ENCODE data around the gene OR1D5. TPM values are rescaled to one million over a fixed set of nuclear protein-coding genes. Genes with fewer than 3 reads are reported as not detected.

OR1D5 gene
- total RNA-seq, 2 experiments from 2014 or later = not detected

GRCh38 chr17:3030096-3030495, 33.3 kb downstream of the OR1D5 start:
- ATAC-seq (no peak), DNase-seq (no peak)
- H3K9me3 Mint-ChIP-seq (ENCODE audit: insufficient read depth) = no peaks in the 10 kb centered on the region
- no peak overlapping the region for H3K27ac Mint-ChIP-seq
- H3K4me3 Mint-ChIP-seq = no peak overlapping the region
- H3K4me1 Mint-ChIP-seq (ENCODE audit: low read depth) = no peaks in the 10 kb centered on the region
- H3K36me3 Mint-ChIP-seq (ENCODE audit: low read depth) = no peaks in the 10 kb centered on the region
- ChIA-PET POLR2A (interaction anchor here (0.6 kb wide), 1 partner anchor 1112 kb away, joined by 3 read pairs; the partner anchor contains the start of gene ZZEF1), CTCF (interaction anchor here (0.7 kb wide), 1 partner anchor 13 kb away, joined by 4 read pairs; no protein-coding TSS in a partner anchor)
- H3K27me3 Mint-ChIP-seq (ENCODE audit: low read depth) = no peaks in the 10 kb centered on the region

DNA sequence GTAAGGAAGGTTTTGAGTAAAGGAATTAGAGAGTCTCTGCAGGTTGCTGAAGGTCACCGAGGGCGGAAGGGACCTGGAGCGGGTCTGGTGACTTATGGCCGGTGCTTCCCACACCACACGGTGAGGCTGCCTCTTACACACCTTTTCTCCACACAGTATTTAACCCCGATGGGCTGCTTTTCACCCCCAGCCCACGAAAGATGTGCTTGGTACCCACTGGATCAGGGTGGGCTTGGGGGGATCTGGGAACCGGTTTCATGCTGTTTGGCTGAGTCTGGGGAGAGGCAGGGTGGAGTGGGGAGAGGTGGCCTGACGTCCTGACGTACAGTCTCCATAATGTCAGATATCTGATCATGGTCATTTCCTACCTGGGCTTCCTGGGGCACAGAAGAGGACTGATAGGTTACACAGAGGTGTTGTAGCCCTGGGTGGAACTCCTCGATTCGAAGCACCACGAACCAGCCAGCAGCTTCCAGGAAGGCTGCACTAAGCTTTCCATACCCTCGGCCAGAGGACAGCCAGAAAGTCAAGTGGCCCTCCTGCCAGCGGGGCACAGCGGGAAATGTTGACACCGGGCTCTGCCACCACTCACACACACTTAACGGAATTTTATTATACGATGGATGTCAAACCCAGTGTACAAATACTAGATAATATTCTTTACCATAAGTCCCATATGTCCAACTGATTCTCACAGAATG, 34.0 kb downstream of the OR1D5 start:
- Mint-ChIP-seq H3K27me3 (ENCODE audit: low read depth) (no peaks in the 10 kb centered on the region), H3K9me3 (ENCODE audit: insufficient read depth) (no peaks in the 10 kb centered on the region), H3K27ac (no peak overlapping the region), H3K36me3 (ENCODE audit: low read depth) (no peaks in the 10 kb centered on the region), H3K4me3 (no peak overlapping the region), H3K4me1 (ENCODE audit: low read depth) (no peaks in the 10 kb centered on the region)
- DNase-seq (no peak), ATAC-seq (no peak)
- ChIA-PET POLR2A (no interaction called here), CTCF (no interaction called here)

DNA sequence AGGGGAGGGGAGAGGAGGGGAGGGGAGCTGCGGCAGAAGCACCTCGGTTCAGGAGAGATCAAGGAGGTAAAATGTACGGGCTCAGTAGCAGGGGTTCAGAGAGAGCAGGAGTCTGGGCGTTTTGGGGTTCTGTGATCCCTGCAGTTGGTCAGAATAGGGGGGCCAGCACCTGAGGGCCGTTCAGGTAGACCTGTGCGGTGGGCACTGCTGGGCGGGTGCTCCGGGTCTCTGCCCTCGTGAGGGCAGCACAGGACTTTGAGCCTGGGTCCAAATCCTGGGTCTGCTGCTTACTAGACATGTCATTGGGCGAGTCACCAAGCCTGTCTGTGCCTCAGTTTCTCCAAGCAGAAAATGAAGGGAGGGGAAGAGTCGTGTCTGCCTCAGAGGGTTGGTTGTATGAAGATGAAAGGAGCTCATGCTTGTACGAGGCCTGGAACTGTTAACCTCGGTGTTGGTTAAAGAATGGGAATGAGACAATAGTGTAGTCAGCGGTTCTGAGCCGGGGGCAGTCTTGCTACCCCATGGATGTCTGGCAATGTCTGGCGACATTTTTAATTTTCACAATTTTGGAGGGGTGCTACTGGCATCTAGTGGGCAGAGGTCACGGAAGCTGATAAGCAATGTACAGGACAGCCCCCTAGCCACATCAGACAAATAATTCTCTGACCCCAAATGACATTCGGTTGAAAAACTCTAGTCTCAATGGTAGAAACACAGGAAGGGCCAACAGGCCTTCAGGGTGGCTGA, 35.4 kb downstream of the OR1D5 start:
- Mint-ChIP-seq H3K27me3 (ENCODE audit: low read depth) (no peaks in the 10 kb centered on the region), H3K9me3 (ENCODE audit: insufficient read depth) (no peaks in the 10 kb centered on the region), H3K4me1 (ENCODE audit: low read depth) (no peaks in the 10 kb centered on the region), H3K4me3 (no peak overlapping the region), H3K27ac (no peak overlapping the region), H3K36me3 (ENCODE audit: low read depth) (peaks cover 2% of the 10 kb centered on the region)
- no peak for DNase-seq
- no peak for ATAC-seq
- ChIA-PET CTCF (no interaction called here), POLR2A (no interaction called here)

GRCh38 chr17:3026856-3027751, 36.3 kb downstream of the OR1D5 start:
- peaks cover 4% of the 10 kb centered on the region for H3K27me3 Mint-ChIP-seq (ENCODE audit: low read depth)
- no peak overlapping the region for H3K27ac Mint-ChIP-seq
- H3K9me3 Mint-ChIP-seq (ENCODE audit: insufficient read depth) = peaks cover 4% of the 10 kb centered on the region
- CTCF ChIA-PET = no interaction called here
- H3K4me3 Mint-ChIP-seq = no peak overlapping the region
- ATAC-seq (no peak), DNase-seq (no peak)
- no peaks in the 10 kb centered on the region for H3K4me1 Mint-ChIP-seq (ENCODE audit: low read depth)
- POLR2A ChIA-PET = no interaction called here
- H3K36me3 Mint-ChIP-seq (ENCODE audit: low read depth) = peaks cover 7% of the 10 kb centered on the region

DNA sequence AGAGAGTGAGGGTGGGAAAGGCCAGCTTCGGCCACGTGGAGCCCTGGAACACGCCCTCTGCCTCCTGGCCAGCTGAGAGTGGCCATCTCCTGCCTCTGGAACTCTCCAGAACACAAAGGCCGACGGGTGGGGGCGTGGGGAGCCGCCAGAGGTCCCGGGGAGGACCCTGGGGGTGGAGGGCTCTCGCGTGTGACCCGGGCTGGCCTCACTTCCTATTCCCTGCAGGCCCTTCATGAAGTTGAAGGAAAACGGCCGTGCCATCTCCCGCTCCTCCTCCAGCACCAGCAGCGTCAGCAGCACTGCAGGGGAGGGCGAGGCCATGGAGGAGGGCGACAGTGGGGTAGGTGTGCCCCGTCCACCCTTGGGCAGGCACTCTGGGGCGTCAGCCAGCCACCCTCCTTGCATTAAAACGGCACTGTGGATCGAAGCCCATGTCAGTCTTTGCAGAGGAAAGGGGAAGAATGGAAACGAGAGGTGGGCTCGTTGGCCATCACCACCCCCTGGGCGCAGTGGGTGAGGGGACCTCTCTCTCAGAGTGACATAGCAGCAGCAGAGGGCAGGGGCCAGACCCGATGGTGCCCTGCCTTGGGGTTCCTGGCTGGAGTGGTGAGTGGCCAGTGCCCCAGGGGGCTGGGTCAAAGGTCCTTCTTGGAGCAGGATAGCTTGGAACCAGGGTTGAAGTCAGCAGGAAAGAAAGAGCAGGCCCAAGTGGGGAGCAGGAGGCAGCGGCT, 37.1 kb downstream of the OR1D5 start:
- peaks cover 8% of the 10 kb centered on the region for H3K9me3 Mint-ChIP-seq (ENCODE audit: insufficient read depth)
- H3K27ac Mint-ChIP-seq = no peak overlapping the region
- ChIA-PET POLR2A (no interaction called here), CTCF (no interaction called here)
- ATAC-seq = no peak
- H3K4me1 Mint-ChIP-seq (ENCODE audit: low read depth) = no peaks in the 10 kb centered on the region
- no peak overlapping the region for H3K4me3 Mint-ChIP-seq
- peaks cover 10% of the 10 kb centered on the region for H3K36me3 Mint-ChIP-seq (ENCODE audit: low read depth)
- no peak for DNase-seq
- peaks cover 4% of the 10 kb centered on the region for H3K27me3 Mint-ChIP-seq (ENCODE audit: low read depth)

- ATAC-seq = no peak
- Mint-ChIP-seq H3K4me1 (ENCODE audit: low read depth) (no peaks in the 10 kb centered on the region), H3K27me3 (ENCODE audit: low read depth) (peaks cover 4% of the 10 kb centered on the region), H3K27ac (no peak overlapping the region), H3K4me3 (no peak overlapping the region), H3K36me3 (ENCODE audit: low read depth) (peaks cover 10% of the 10 kb centered on the region), H3K9me3 (ENCODE audit: insufficient read depth) (peaks cover 13% of the 10 kb centered on the region)
- CTCF ChIA-PET = no interaction called here
- POLR2A ChIA-PET = no interaction called here
- no peak for DNase-seq
These were observed 37.8 kb downstream of the OR1D5 start for GRCh38 chr17:3025421-3026124.

- ATAC-seq = no peak
- Mint-ChIP-seq H3K27ac (no peak overlapping the region), H3K27me3 (ENCODE audit: low read depth) (peaks cover 4% of the 10 kb centered on the region), H3K4me3 (no peak overlapping the region), H3K4me1 (ENCODE audit: low read depth) (no peaks in the 10 kb centered on the region), H3K36me3 (ENCODE audit: low read depth) (peaks cover 10% of the 10 kb centered on the region), H3K9me3 (ENCODE audit: insufficient read depth) (peaks cover 13% of the 10 kb centered on the region)
- POLR2A ChIA-PET = no interaction called here
- CTCF ChIA-PET = no interaction called here
- no peak for DNase-seq
These were observed 39.1 kb downstream of the OR1D5 start for GRCh38 chr17:3024346-3024745.

- H3K4me3 Mint-ChIP-seq = no peak overlapping the region
- ATAC-seq = no peak
- H3K9me3 Mint-ChIP-seq (ENCODE audit: insufficient read depth) = peaks cover 13% of the 10 kb centered on the region
- H3K36me3 Mint-ChIP-seq (ENCODE audit: low read depth) = peaks cover 10% of the 10 kb centered on the region
- no peak overlapping the region for H3K27ac Mint-ChIP-seq
- no peaks in the 10 kb centered on the region for H3K4me1 Mint-ChIP-seq (ENCODE audit: low read depth)
- CTCF ChIA-PET = no interaction called here
- peaks cover 4% of the 10 kb centered on the region for H3K27me3 Mint-ChIP-seq (ENCODE audit: low read depth)
- no peak for DNase-seq
- POLR2A ChIA-PET = interaction anchor here (0.7 kb wide), 1 partner anchor 119 kb away, joined by 3 read pairs; no protein-coding TSS in a partner anchor
These were observed 41.2 kb downstream of the OR1D5 start for GRCh38 chr17:3022197-3022596.

DNA sequence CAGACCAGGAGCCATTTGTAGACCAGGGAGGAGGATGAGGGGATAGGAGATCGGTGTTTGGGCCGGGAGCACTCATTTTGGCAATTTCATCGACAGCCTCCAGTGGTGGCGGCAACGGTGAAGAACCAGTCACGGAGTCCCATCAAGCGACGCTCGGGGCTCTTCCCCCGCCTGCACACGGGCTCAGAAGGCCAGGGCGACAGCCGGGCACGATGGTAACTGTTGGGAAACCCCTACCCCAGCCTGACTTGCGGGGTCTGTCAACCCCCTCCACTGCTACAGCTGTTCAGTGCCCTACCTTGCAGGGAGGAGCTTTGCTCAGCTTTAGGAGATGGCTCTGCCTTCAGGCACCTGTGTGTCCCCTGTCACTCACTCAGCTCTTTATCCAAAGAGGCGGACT, 43.0 kb downstream of the OR1D5 start:
- Mint-ChIP-seq H3K27ac (no peak overlapping the region), H3K4me1 (ENCODE audit: low read depth) (no peaks in the 10 kb centered on the region), H3K9me3 (ENCODE audit: insufficient read depth) (peaks cover 13% of the 10 kb centered on the region), H3K4me3 (no peak overlapping the region), H3K27me3 (ENCODE audit: low read depth) (peaks cover 4% of the 10 kb centered on the region), H3K36me3 (ENCODE audit: low read depth) (peaks cover 10% of the 10 kb centered on the region)
- no peak for DNase-seq
- CTCF ChIA-PET = interaction anchor here (1.1 kb wide), 1 partner anchor 172 kb away, joined by 4 read pairs; no protein-coding TSS in a partner anchor
- POLR2A ChIA-PET = no interaction called here
- ATAC-seq = no peak

- H3K27ac Mint-ChIP-seq = no peak overlapping the region
- no peaks in the 10 kb centered on the region for H3K4me1 Mint-ChIP-seq (ENCODE audit: low read depth)
- H3K9me3 Mint-ChIP-seq (ENCODE audit: insufficient read depth) = peaks cover 13% of the 10 kb centered on the region
- no peak for ATAC-seq
- no peak for DNase-seq
- H3K27me3 Mint-ChIP-seq (ENCODE audit: low read depth) = peaks cover 4% of the 10 kb centered on the region
- peaks cover 10% of the 10 kb centered on the region for H3K36me3 Mint-ChIP-seq (ENCODE audit: low read depth)
- no peak overlapping the region for H3K4me3 Mint-ChIP-seq
- CTCF ChIA-PET = interaction anchor here (1.1 kb wide), 1 partner anchor 171 kb away, joined by 4 read pairs; no protein-coding TSS in a partner anchor
- POLR2A ChIA-PET = no interaction called here
These were observed 43.6 kb downstream of the OR1D5 start for GRCh38 chr17:3019761-3020160.

DNA sequence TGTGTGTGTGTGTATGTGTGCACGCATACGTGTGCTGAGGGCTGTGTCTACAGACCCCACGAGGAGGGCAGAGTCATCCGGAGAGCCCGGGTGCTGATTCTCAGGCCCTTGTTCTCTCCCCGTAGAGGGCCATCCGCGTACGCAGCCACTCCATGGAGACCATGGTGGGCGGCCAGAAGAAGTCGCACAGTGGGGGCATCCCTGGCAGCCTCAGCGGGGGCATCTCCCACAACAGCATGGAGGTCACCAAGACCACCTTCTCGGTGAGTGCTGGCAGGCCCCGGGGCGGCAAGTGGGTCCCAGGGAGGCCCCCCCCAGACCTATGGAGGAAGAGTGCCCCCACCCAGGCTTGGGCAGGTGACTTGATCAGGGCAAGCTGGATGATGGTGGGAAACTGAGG, 45.5 kb downstream of the OR1D5 start:
- CTCF ChIA-PET = no interaction called here
- no peaks in the 10 kb centered on the region for H3K4me1 Mint-ChIP-seq (ENCODE audit: low read depth)
- no peak overlapping the region for H3K4me3 Mint-ChIP-seq

More for the DNA sequence above, 45.5 kb downstream of the OR1D5 start:
- DNase-seq (no peak), ATAC-seq (no peak)
- POLR2A ChIA-PET = no interaction called here
- H3K27ac Mint-ChIP-seq = no peak overlapping the region
- peaks cover 13% of the 10 kb centered on the region for H3K9me3 Mint-ChIP-seq (ENCODE audit: insufficient read depth)
- peaks cover 7% of the 10 kb centered on the region for H3K36me3 Mint-ChIP-seq (ENCODE audit: low read depth)
- peaks cover 4% of the 10 kb centered on the region for H3K27me3 Mint-ChIP-seq (ENCODE audit: low read depth)
